ENCODE results near the gene FOCAD. TPM values are rescaled to one million over a fixed set of nuclear protein-coding genes. Genes with fewer than 3 reads are reported as not detected.
"Not testable (repeated sequence)": the region's sequence is repeated elsewhere in the genome, so short reads cannot be mapped to it uniquely, and the experiment has no call there.

FOCAD gene
- polyA plus RNA-seq, 4 donors: 24.7 to 36.1 (median 29.6) TPM

- no peak for DNase-seq (ENCODE audit: low read depth in 4 of 4, low spot score in 2 of 4)
Measured at GRCh38 chr9:20670395-20670794, 13.7 kb upstream of the FOCAD start.

GRCh38 chr9:20671635-20672034 is 12.4 kb upstream of the FOCAD start:
- DNase-seq (ENCODE audit: low read depth in 4 of 4, low spot score in 2 of 4): no peak

DNA sequence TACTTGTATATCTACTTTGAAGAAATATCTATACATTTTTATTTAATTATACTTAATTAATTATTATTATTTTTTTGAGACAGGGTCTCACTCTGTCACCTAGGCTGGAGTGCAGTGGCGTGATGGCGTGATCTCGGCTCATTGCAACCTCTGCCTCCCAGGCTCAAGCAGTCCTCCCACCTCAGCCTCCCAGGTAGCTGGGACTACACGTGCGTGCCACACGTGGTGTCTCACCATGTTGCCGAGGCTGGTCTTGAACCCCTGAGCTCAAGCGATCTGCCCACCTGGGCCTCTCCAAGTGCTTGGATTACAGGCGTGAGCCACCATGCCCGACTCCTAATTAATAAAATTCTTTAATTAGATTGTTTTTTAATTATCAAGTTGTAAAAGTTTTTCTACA is 10.5 kb upstream of the FOCAD start:
- DNase-seq (ENCODE audit: low read depth in 4 of 4, low spot score in 2 of 4): not testable (repeated sequence)

DNA sequence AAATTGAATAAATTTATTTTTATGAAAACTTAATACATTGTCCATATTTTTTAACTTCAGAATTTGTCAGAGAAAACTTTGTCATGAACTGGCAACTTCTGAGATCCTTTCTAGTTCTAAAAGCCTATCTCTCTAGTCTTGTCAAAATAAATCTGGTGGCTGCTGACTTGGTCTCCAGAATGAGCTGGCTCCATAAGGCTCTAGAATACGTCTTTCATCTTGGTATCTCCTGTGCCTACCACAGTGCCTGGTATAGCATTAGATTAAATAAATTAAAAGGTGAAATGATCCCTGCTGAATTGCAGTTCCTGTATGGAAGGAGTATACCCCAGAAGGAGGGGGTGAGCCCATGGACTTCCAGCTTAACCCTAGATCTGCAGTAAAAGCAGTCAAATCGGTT is 2.6 kb upstream of the FOCAD start:
- no peak for DNase-seq (ENCODE audit: low read depth in 4 of 4, low spot score in 2 of 4)

DNA sequence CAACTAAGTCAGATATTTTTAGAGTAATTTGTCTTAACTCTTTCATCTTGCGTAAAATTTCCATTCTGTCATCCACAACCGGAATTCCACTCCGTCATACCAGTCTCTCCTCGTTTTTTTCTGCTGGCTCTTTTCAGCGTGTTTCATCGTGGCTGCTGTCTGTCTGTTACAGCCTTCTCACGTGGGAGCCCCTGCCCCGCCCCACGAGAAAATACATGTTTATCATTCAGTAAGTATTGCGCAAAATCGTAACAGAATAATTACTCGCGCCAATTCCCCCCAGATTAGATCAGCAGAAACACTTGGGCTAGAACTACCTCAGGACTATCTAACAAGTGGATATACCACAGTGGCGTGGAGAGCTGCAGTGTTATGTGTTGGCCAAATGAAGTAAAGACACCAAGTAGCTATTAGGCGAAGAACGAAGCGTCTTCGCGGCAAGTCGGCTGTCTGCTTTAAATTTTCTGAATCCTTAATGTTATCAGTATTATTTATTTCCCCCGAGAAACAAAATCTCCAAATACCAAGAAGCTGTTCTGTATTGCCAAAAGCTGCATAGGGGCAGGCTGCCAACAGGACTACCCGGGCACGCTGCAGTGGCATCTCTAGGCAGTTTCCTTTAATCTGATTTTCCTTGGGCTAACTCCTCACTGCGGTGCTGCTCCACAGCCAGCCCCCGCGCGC is 566 bp upstream of the FOCAD start:
- peak in 1 of 4 donors; percentile 41 for DNase-seq (ENCODE audit: low read depth in 4 of 4, low spot score in 2 of 4)

DNA sequence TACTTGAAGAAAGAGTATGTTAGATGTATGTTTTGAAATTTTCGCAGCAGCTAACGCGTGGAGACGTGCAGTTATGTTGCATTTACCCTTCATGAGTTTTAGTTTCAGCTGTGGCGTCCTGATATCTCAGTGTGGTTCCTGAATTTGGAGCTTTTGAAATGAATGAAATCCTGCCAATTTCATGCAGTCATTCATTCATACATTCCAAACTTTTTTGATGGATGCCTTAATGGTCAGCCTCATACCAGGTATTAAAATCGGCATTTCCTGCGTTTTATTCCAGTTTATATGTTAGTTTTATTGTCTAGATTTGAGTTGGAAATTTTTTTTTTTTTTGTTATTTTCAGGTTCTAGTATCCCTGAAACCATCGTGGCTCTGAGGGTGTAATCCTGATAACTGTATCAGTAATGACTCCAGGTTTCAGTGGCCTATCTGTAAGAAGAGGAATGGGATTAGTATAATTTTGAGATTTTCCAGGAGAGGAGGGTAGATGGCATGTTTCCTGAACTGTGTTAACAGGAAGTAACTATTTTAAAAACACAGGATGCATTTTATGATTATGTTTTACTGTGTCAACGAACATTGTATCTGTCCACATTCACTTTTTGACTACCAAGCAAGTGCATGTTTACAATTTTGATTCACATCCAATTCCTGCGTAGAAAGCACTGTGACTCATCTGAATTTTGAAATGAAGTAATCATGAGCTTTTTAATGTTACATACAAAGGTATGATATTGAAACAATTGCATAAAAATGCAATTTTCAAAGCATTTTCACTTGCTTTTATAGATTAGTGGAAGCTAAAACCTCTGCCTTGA is 1.0 kb downstream of the FOCAD start:
- no peak for DNase-seq (ENCODE audit: low read depth in 4 of 4, low spot score in 2 of 4)

GRCh38 chr9:20685769-20686168 is 1.7 kb downstream of the FOCAD start:
- DNase-seq (ENCODE audit: low read depth in 4 of 4, low spot score in 2 of 4): no peak

DNA sequence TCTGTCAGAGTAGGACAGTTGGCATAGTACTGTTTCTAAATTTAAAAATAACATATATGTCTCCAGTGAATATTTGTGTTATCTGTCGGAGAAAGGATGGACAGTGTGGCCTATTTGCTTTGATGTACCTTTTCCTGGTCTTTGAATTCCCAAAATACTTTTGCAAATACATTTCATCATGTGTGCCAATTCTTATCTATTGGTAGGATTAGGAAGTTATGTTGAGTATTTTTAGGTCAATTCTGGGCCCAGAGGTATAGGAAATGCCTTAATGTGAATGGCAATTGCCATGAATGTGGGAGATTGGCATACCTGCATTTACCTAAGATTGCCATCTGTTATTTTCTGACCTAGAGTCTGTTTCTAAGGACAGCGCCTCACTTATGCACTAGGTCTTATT is 5.8 kb downstream of the FOCAD start:
- DNase-seq (ENCODE audit: low read depth in 4 of 4, low spot score in 2 of 4): no peak

DNA sequence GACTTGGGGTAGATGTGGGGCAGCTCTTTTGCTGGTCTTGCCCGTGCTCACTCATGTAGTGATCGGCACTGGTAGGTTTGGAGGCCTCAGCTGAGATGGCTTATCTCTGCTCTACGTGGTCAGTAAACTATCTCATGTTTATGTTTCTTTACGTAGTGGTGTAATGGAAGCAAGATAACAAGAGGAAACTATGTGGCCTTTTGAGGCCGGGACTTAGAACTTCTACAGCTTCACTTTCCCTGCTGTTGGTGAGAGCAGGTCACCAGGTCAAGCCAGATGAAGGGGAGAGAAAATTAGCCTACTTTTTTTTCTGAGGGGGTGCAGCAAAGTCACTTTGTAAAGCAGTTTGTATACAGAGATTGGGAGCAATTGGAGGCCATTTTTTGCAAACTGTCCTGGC is 8.5 kb downstream of the FOCAD start:
- no peak for DNase-seq (ENCODE audit: low read depth in 4 of 4, low spot score in 2 of 4)

DNA sequence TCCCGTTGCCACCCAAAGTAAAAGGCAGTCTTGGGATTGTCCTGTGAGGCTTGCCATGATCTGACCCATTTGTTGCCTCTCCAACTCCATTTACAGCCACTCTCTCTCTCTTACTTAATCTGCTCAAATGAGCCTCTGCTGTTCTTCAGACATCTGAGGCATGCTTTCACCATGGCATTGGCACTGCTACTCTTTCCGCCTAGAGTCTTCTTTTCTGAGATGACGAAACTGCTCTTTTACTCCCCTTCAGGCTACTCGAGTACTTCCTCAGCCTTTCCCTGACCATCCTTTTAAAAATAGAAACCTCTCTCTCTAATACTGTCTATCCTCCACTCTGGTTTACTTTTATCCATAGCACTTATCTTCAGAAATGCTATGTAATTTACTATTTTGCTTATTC is 9.0 kb downstream of the FOCAD start:
- no peak for DNase-seq (ENCODE audit: low read depth in 4 of 4, low spot score in 2 of 4)

GRCh38 chr9:20694248-20694647 is 10.2 kb downstream of the FOCAD start:
- DNase-seq (ENCODE audit: low read depth in 4 of 4, low spot score in 2 of 4): no peak

- DNase-seq (ENCODE audit: low read depth in 4 of 4, low spot score in 2 of 4): no peak
Measured at GRCh38 chr9:20697021-20697719, 13.1 kb downstream of the FOCAD start.

- no peak for DNase-seq (ENCODE audit: low read depth in 4 of 4, low spot score in 2 of 4)
Measured at GRCh38 chr9:20698782-20699181, 14.7 kb downstream of the FOCAD start.

GRCh38 chr9:20701060-20701459 is 17.0 kb downstream of the FOCAD start:
- DNase-seq (ENCODE audit: low read depth in 4 of 4, low spot score in 2 of 4): no peak

DNA sequence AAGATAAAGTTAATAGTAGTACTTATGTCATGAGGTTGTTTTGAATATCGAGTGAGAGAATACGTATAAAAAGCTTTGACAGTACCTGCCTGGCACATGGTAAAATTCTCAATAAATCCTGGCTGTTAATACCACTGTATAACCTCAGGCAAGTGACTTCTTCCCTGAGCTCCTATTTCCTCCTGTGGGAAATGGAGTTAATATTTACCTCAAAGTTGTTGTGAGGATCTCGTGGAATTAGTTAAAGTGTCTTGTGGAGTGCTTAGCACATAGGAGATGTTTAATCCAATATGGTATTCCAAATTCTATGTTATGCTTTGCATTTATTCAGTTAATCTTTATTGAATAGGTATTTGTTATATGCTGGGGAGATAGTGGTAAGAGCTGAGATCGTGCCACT is 18.5 kb downstream of the FOCAD start:
- DNase-seq (ENCODE audit: low read depth in 4 of 4, low spot score in 2 of 4): no peak

DNA sequence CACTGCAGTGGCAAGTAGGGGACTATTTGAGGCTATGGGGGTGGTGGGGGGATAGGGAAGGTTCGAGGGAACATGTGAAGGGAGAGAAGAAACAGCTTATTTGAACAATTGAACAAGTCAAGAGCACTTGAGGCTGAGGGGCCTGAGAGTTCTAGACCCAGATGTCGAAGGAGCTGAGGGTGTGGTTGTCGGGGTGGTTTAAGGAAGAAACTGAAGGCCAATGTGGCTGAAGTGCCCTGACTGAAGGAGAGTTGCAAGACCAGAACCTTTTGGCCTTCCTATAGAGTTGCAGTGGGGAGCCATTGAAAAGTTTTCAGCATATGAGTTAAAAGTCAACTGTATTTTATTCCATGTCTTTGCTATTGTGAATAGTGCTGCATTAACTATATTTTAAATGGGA is 19.1 kb downstream of the FOCAD start:
- no peak for DNase-seq (ENCODE audit: low read depth in 4 of 4, low spot score in 2 of 4)

DNA sequence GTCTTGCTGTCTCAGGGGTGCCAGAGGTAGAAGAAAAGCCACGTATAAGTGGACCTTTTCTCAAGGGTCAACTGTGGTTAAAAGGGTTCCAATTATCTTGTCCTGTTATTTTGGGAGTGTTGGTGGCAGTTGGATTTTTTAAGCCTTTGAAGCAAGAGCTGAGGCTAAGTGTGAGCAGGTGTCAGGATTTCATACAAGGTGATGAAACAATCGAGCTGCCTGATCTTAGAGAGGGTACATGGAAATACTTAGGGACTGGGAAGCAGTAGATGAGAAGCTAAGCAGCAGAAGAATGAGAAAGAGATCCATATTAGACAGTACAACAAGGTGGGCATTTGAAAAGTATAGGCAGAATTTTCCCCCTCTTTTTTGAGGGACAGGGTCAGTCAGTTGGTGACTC is 23.6 kb downstream of the FOCAD start:
- DNase-seq (ENCODE audit: low read depth in 4 of 4, low spot score in 2 of 4): no peak

GRCh38 chr9:20713172-20713571 is 29.1 kb downstream of the FOCAD start:
- no peak for DNase-seq (ENCODE audit: low read depth in 4 of 4, low spot score in 2 of 4)

DNA sequence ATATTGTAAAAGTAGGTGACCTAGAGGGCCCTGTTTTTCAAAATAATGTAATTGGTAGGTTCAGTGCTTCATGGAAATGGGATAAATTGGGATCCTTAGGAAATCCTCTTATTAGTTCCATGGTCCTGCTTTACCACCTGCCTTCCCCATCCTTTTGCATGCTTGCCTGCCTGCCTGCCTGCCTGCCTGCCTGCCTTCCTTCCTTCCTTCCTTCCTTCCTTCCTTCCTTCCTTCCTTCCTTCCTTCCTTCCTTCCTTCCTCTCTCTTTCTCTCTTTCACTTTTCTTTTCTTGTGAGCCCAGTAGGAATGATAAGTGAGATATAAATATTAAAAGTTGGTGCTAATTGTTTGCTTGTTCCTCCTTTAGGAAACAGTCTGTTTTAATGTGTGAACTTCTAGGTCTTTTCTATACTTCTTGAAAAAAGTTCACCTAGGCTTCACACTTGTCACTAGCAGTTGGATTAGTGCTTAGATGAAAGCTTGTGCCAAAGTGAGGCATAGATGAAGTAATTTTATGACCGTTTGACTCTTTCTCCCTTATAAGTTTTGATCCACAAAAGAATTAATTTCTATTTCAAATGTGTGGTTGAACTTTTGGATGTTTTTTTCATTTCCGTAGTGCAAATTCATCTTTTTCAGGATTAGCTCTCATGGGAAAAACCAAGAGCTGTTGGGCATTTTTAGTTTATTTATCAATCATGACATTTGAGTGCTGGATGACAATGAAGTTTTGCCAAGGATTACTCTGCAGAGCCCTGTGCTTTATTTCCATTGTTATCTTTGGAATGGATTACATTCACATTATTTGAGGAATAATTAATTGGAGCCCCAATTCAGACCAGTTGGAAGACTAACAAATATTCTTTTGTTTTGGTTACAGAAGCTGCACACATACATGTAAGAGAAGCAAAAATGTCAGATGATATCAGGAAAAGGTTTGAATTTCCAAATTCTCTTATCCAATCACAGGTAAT is 30.7 kb downstream of the FOCAD start:
- DNase-seq (ENCODE audit: low read depth in 4 of 4, low spot score in 2 of 4): no peak

GRCh38 chr9:20722221-20722620 is 38.2 kb downstream of the FOCAD start:
- no peak for DNase-seq (ENCODE audit: low read depth in 4 of 4, low spot score in 2 of 4)
